ENCODE measurements around the gene CROCC.
"Not testable (repeated sequence)": the region's sequence is repeated elsewhere in the genome, so short reads cannot be mapped to it uniquely, and the experiment has no call there.

The CROCC gene

DNA sequence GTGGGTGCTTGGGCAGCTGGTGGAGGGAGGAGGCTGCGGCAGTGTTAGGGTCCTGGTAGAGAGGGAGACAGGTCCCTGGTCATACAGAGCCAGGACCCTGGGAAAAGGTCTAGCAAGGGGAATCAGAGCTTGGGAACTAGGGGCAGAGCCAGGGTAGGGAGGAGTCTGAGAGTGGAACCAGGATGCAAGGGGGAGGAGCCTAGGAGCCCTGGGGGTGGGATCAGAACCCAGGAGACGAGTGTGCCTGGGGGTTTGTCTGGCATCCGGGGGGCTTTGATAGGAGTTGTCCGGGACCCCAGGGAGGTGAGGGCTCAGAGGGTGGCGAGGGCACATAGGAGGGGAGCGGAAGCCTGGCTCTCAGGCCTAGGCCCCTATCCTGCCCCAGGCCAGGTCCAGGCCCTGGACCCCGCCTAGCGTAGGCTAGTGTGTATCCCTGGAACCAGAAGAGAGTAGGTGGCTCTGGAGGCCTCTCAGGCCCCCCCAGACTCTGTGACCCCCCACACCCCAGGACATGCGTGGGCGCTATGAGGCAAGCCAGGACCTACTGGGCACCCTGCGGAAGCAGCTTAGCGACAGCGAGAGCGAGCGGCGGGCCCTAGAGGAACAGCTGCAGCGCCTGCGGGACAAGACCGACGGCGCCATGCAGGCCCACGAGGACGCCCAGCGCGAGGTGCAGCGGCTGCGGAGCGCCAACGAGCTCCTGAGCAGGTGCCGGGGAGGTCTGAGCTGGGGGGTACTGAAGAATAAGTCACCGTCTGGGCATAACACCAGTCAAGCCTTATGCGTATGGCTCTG, 17.9 kb downstream of the CROCC start:
- not testable (repeated sequence) for DNase-seq (ENCODE audit: low spot score)

DNA sequence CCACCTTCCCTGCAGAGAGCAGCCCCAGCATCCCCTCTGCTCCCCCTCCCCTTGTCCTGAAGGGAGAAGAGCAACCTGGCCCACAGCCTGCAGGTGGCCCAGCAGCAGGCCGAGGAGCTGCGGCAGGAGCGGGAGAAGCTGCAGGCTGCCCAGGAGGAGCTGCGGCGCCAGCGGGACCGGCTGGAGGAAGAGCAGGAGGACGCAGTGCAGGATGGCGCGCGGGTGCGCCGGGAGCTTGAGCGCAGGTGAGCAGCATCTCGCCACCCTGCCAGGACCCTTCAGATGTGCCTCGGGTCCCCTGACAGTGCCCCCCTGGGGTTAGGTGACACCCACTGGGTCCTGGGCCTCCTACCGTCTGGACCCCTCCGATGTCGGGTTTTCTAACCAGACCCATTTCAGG, 22.3 kb downstream of the CROCC start:
- no peak for DNase-seq (ENCODE audit: low spot score)

DNA sequence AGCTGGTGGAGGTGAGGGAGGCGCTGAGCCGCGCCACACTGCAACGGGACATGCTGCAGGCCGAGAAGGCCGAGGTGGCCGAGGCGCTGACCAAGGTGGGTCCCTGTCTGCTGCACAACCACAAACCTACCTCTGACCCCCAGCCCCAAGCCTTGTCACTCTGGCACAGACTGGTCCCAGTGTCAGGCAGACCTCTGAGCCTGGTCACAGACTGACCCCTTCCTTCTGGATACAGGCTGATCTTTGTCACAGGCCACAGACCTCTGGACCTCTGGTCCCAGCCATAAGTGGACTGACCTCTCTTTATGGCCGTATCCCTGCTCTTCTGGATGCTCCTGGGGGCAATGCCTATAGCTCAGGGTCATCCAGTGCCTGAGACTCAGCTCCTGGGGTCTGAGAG, 23.8 kb downstream of the CROCC start:
- DNase-seq (ENCODE audit: low spot score) = not testable (repeated sequence)

DNA sequence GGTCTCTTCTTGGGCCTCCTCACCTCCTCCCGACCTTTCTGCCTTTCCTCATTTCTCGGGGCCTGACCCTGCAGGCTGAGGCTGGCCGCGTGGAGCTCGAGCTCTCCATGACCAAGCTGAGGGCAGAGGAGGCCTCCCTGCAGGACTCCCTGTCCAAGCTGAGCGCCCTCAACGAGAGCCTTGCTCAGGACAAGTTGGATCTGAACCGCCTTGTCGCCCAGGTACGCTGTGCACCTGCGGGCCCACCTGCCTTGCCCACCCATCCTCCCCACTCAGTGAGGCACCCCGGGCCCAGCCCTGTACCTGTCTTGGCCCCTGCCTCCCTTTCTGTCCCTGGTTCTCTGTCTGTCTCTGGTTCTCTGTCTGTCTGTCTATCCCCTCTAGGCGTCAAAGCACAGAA, 24.5 kb downstream of the CROCC start:
- DNase-seq (ENCODE audit: low spot score) = not testable (repeated sequence)

DNA sequence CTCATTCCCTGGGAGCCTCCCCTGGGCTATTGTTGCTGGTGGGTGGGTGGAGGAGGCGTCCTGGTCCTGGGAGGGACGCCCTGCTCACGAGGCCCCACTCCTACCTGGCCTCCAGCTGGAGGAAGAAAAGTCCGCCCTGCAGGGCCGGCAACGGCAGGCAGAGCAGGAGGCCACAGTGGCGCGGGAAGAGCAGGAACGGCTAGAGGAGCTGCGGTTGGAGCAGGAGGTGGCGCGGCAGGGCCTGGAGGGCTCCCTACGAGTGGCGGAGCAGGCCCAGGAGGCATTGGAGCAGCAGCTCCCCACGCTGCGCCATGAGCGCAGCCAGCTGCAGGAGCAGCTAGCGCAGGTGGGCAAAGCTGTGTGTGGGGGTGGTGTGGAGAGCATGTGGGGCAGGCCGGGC, 24.9 kb downstream of the CROCC start:
- DNase-seq (ENCODE audit: low spot score) = no peak

- DNase-seq (ENCODE audit: low spot score) = not testable (repeated sequence)
Observed at GRCh38 chr1:16948282-16948891, 26.7 kb downstream of the CROCC start.

DNA sequence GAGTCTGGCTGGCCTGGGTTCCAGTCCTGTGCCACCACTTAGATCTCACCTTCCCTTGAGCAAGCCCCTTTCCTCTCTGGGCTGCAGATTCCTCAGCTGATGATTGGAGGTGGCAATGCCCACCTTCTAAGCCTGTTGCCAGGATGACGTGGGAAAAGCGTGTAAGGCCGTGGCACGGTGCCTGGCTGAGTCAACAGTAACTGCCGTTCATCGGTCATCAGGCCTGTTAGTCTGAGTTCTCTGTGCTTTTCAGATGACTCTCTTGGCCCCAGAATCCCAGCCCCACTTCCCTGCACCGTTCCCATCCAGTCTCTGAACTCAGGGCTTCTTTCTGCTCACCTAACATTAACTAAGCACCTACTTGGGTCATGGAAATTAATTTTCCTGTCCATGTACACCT, 27.3 kb downstream of the CROCC start:
- not testable (repeated sequence) for DNase-seq (ENCODE audit: low spot score)

DNA sequence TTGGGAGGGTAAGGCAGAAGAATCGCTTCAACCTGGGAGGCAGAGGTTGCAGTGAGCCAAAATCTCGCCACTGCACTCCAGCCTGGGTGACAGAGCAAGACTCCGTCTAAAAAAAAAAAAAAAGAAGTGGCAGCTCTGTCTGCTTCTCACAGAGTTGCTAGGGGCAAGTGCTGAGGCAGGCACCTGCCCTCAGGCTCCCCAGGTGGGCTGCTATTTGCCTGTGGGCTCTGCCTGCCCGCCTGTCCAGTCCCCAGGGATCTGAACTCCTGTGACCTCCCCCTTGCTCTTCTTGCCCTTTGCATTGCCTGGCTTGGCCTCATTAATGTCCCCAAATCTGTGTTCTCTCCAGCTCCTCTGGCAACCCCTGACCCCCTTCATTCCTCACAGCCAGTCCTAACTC, 30.6 kb downstream of the CROCC start:
- not testable (repeated sequence) for DNase-seq (ENCODE audit: low spot score)

DNA sequence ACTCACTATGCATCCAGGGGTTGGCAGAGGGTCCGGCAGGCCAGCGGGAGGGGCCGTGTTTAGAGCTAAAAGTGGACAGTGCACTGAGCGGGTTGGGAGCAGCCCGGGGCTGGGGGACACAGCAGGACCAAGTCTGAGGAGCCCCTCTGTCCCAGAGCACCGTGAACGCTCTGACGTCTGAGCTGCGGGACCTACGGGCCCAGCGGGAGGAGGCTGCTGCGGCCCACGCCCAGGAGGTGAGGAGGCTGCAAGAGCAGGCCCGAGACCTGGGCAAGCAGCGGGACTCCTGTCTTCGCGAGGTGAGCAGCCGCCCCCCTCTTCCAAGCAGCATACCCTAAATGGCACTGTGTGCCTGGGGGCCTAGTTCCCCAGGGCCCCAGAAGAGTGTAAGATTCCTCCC, 32.8 kb downstream of the CROCC start:
- DNase-seq (ENCODE audit: low spot score) = no peak

- no peak for DNase-seq (ENCODE audit: low spot score)
Observed at GRCh38 chr1:16955186-16955585, 33.5 kb downstream of the CROCC start.

DNA sequence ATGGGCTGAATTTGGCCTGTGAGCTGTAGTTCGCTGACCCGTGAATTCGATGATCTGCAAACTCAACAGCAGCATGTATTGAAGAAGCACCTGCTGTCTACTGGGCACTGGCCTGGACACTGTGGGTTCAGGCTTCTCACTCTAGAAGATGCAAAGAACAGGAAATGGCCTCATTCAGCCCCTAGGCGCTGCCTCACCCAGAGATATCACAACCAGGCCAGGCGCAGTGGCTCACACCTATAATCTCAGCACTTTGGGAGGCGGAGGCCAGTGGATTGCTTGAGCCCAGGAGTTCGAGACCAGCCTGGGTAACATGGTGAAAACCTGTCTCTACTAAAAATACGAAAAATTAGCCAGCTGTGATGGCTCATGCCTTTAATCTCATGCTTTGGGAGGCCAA, 35.0 kb downstream of the CROCC start:
- DNase-seq (ENCODE audit: low spot score) = no peak

DNA sequence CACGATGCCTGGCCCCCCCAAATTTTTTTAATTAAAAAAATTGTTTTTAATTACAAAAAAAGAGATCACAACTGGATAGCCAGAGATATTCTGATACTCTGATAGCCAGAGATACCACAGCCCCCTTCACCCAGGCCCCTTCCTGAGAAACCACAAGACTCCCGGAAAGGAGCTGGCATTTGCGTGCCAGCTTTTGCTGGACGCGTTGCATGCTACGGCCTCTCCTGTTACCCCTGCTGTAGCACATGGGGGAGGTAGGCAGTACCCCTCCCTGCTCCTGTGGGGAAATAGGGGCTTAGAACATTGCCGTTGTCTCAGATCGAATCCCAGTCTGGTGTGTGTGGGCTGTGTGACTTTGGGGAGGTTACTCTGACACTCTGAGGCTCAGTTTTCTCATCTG, 36.0 kb downstream of the CROCC start:
- DNase-seq (ENCODE audit: low spot score) = no peak

- no peak for DNase-seq (ENCODE audit: low spot score)
Observed at GRCh38 chr1:16958475-16958874, 36.7 kb downstream of the CROCC start.

- DNase-seq (ENCODE audit: low spot score) = no peak
Observed at GRCh38 chr1:16960560-16961296, 39.0 kb downstream of the CROCC start.

- DNase-seq (ENCODE audit: low spot score) = no peak
Observed at GRCh38 chr1:16961297-16962133, 39.8 kb downstream of the CROCC start.

DNA sequence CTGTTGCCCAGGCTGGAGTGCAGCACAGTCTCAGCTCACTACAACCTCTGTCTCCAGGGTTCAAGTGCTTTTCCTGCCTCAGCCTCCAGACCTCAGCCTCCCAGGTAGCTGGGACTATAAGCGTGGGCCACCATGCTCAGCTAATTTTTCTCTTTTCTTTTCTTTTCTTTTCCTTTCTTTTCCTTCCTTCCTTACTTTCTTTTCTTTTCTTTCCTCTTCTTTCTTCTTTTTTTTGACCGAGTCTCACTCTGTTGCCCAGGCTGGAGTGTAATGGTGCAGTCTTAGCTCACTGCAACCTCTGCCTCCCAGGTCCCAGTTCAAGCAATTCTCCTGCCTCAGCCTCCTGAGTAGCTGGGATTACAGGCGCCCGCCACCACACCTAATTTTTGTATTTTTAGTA, 42.4 kb downstream of the CROCC start:
- not testable (repeated sequence) for DNase-seq (ENCODE audit: low spot score)

- DNase-seq (ENCODE audit: low spot score) = no peak
Observed at GRCh38 chr1:16965486-16966067, 43.8 kb downstream of the CROCC start.

- no peak for DNase-seq (ENCODE audit: low spot score)
Observed at GRCh38 chr1:16966282-16966681, 44.6 kb downstream of the CROCC start.

GRCh38 chr1:16967095-16967575, 45.4 kb downstream of the CROCC start:
- DNase-seq (ENCODE audit: low spot score) = no peak

DNA sequence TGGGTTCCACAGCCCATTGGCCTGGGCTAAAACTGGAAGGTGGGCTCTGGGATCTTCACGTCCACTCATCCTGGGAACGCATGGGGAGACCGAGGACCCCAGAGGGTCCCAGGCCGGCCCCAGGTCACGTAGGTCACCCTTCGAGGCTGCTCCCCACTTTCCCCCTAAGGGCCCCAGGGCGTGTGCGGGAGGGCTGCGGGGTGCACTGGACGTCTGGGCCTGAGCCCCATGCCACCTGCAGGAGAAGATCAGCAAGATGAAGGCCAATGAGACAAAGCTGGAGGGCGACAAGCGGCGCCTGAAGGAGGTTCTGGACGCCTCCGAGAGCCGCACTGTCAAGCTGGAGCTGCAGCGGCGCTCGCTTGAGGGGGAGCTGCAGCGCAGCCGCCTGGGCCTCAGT, 46.2 kb downstream of the CROCC start:
- DNase-seq (ENCODE audit: low spot score) = no peak

DNA sequence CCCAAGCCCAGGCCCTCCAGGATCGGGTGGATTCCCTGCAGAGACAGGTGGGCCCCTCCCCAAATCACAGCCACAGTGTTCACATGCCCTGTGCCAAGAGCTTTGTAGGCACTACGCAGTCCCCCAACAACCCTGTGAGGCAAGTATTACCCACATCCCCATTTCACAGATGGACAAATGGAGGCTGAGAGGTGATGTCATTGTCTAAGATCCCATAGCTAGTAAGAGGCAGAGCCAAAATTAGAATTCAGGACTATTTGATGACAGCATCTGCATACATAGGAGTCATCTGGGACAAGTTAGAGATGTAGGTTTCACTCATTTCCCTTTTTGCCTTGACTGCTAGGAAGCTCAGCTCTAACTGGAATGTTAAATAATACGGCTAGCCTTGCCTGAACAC, 46.6 kb downstream of the CROCC start:
- DNase-seq (ENCODE audit: low spot score) = no peak
